Measurements from ENCODE around the gene PRR35. TPM values are rescaled to one million over a fixed set of nuclear protein-coding genes. Genes with fewer than 3 reads are reported as not detected.
A peak's percentile ranks its signal among the peaks of the same experiment; 100 is the strongest.

PRR35 gene
- total RNA-seq, 1 experiment from 2014 or later: not detected

DNA sequence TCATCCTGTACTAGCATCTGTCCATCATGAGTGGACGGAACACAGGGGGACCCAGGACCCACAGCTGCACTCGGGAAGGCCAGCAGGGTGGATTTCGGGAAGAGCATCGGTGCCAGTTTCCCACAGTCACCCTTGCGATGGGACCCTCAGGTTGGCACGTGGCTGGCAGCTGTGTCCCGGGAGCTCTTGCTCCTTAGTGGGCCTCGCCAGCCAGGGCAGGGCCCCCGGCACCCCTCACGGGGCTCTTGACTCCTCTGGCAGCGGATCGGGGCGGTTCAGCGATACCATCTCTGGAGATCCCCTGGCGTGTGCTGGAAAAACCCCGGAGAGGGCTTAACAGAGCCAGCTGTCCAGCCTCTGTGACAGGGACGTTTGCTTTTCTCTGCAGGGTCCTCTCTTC lies 23.4 kb upstream of the PRR35 start:
- Histone ChIP-seq H3K9ac (ENCODE audit: low read length) (no peak overlapping the region), H2AFZ (ENCODE audit: low read length) (no peak overlapping the region), H3K4me2 (ENCODE audit: low read length) (no peak overlapping the region), H3K79me2 (ENCODE audit: low read length) (peaks cover 98% of the 10 kb centered on the region), H4K20me1 (ENCODE audit: low read length) (peaks cover 9% of the 10 kb centered on the region; the same call in 1 of the 2 replicates), H3K27ac (ENCODE audit: low read length) (no peak overlapping the region), H3K4me1 (ENCODE audit: insufficient read depth, low read length) (peaks cover 25% of the 10 kb centered on the region), H3K9me2 (replicated peaks; ENCODE audit: low read length) (no peaks in the 10 kb centered on the region), H3K36me3 (ENCODE audit: low read depth, low read length) (no peaks in the 10 kb centered on the region; the same call in 1 of the 2 replicates), H3F3A (ENCODE audit: low read length, unreplicated experiment) (no peaks in the 10 kb centered on the region), H3K27me3 (ENCODE audit: low read length) (no peaks in the 10 kb centered on the region), H3K4me3 (ENCODE audit: low read length) (no peak overlapping the region), H3K9me3 (ENCODE audit: low read length) (no peaks in the 10 kb centered on the region)
- ChIA-PET CTCF (no interaction called here), POLR2A (ENCODE audit: unreplicated experiment) (no interaction called here)
- TF ChIP-seq EZH2 (IDR thresholded peaks at IDR 0.05; ENCODE audit: low read length, unreplicated experiment): no peak
- no peak for DNase-seq
- no TSS peak for BruUV-seq (replicated peaks)
- intact Hi-C loops (cut with micrococcal nuclease): no loop called here
- ATAC-seq: no peak

DNA sequence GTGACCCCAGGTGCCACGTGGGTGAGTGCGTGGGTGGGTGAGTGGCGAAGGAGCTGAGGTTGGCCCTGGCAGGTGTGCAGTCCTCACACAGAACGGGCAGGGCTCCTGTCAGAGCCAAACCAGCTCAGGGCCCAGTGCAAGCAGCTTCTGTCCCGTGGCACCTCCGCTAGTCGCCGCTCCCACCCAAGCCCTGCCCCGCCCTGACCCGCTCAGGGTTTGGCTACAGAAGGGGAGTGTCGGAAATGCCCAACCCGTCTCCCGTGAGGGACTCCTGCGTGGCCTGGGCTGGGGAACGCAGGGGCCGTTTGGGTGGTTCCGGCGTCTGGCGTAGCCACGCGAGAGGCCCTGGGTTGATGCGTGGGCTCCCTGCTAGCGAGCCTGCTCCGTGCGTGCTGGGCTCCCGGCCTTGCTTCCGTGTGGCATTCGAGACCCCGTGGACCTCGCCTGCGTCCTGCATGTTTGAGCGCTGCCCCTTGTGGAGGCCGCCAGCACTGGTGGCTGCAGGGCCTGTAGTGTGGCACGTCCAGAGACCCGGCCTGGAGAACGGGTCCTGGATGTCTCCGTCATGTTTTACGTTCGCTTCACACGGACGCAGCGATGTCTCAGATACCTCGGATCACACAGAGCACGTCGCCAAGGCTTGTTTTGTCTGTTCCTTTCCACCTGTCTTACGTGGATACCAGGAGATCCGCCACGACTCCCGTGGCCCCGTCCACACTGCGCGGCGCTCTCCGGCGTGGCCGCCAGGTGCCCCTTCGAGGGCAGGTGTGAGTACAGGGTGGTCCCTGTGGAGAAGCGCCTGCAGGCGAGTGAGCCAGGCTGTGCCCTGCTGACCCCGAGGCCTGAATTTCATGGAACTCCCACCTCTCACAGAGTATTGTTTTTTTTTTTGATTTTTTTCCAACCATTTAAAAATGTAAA lies 22.5 kb upstream of the PRR35 start:
- no peak for ATAC-seq
- no peak overlapping the region for H3K9ac ChIP-seq (ENCODE audit: low read length)
- BruUV-seq (replicated peaks): no TSS peak

DNA sequence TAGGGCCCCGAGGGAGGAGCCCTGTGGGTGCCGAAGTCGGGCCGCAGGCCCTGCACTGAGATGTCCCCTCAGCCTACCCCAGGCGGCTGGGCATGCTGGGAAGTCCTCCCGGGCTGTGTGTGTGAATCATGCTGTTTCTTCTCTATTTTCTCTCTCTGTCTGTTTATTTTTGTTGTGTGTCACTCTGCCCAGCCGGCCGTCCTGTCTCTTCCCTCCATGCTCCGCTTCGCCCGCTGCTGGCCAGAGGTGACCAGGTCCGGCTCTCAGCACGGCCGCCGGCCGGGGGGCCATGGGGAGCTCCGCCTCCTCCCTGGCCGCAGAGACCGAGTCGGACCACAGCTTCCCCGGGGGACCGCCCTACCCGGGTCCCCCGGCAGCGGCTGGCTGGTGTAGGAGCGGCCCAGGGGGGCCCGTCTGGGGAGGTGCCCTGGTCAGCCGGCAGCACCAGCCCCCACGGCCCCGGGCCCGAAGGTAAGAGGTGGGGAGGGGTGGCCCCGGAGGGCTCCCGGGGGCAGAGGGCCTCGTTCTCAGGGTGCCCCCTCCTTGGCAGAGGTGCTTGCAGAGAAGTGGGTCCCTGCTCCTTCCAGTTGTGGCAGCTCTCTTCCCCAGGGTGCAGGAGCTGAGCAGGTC lies 20.2 kb upstream of the PRR35 start:
- Histone ChIP-seq H3K4me3 (ENCODE audit: low read length) (no peak overlapping the region), H3F3A (ENCODE audit: low read length, unreplicated experiment) (no peaks in the 10 kb centered on the region), H2AFZ (ENCODE audit: low read length) (no peak overlapping the region), H3K9me2 (replicated peaks; ENCODE audit: low read length) (no peaks in the 10 kb centered on the region), H3K9ac (ENCODE audit: low read length) (no peak overlapping the region), H3K4me2 (ENCODE audit: low read length) (no peak overlapping the region), H3K27me3 (ENCODE audit: low read length) (no peaks in the 10 kb centered on the region), H3K9me3 (ENCODE audit: low read length) (no peaks in the 10 kb centered on the region), H3K27ac (ENCODE audit: low read length) (no peak overlapping the region), H4K20me1 (ENCODE audit: low read length) (0 out of 2 replicates have a peak, but pooled peaks cover 1% of the 10 kb centered on the region), H3K79me2 (ENCODE audit: low read length) (peaks cover 89% of the 10 kb centered on the region), H3K36me3 (ENCODE audit: low read depth, low read length) (no peaks in the 10 kb centered on the region; the same call in 1 of the 2 replicates), H3K4me1 (ENCODE audit: insufficient read depth, low read length) (peaks cover 12% of the 10 kb centered on the region)
- DNase-seq (no peak), ATAC-seq (no peak)
- intact Hi-C loops (cut with micrococcal nuclease): no loop called here
- TF ChIP-seq EZH2 (IDR thresholded peaks at IDR 0.05; ENCODE audit: low read length, unreplicated experiment): no peak
- no peak for TF ChIP-seq EZH2phosphoT487 (IDR thresholded peaks at IDR 0.05; ENCODE audit: borderline replicate concordance, low read length)
- TF ChIP-seq, protein P1, sequence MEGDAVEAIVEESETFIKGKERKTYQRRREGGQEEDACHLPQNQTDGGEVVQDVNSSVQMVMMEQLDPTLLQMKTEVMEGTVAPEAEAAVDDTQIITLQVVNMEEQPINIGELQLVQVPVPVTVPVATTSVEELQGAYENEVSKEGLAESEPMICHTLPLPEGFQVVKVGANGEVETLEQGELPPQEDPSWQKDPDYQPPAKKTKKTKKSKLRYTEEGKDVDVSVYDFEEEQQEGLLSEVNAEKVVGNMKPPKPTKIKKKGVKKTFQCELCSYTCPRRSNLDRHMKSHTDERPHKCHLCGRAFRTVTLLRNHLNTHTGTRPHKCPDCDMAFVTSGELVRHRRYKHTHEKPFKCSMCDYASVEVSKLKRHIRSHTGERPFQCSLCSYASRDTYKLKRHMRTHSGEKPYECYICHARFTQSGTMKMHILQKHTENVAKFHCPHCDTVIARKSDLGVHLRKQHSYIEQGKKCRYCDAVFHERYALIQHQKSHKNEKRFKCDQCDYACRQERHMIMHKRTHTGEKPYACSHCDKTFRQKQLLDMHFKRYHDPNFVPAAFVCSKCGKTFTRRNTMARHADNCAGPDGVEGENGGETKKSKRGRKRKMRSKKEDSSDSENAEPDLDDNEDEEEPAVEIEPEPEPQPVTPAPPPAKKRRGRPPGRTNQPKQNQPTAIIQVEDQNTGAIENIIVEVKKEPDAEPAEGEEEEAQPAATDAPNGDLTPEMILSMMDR (conservative IDR thresholded peaks at IDR 0.05; ENCODE audit: low read depth, low read length): no peak
- CTCF ChIA-PET: no interaction called here
- POLR2A ChIA-PET (ENCODE audit: unreplicated experiment): no interaction called here
- no TSS peak for BruUV-seq (replicated peaks)

More for the DNA sequence above, 22.5 kb upstream of the PRR35 start:
- no peaks in the 10 kb centered on the region for H3K9me3 ChIP-seq (ENCODE audit: low read length)
- H3F3A ChIP-seq (ENCODE audit: low read length, unreplicated experiment): no peaks in the 10 kb centered on the region
- no peak overlapping the region for H3K4me3 ChIP-seq (ENCODE audit: low read length)
- peaks cover 9% of the 10 kb centered on the region; the same call in 1 of the 2 replicates for H4K20me1 ChIP-seq (ENCODE audit: low read length)
- no peaks in the 10 kb centered on the region for H3K27me3 ChIP-seq (ENCODE audit: low read length)
- H3K4me1 ChIP-seq (ENCODE audit: insufficient read depth, low read length): peaks cover 25% of the 10 kb centered on the region
- DNase-seq: no peak
- H3K79me2 ChIP-seq (ENCODE audit: low read length): peaks cover 98% of the 10 kb centered on the region
- H2AFZ ChIP-seq (ENCODE audit: low read length): no peak overlapping the region
- intact Hi-C loops (cut with micrococcal nuclease): no loop called here
- TF ChIP-seq, protein P1 (conservative IDR thresholded peaks at IDR 0.05; ENCODE audit: low read depth, low read length): 0 out of 2 replicates have a peak, but pooled peaks have one; percentile 29
- TF ChIP-seq EZH2phosphoT487 (IDR thresholded peaks at IDR 0.05; ENCODE audit: borderline replicate concordance, low read length) (no peak), EZH2 (IDR thresholded peaks at IDR 0.05; ENCODE audit: low read length, unreplicated experiment) (no peak)
- ChIA-PET CTCF (no interaction called here), POLR2A (ENCODE audit: unreplicated experiment) (no interaction called here)
- no peak overlapping the region for H3K4me2 ChIP-seq (ENCODE audit: low read length)
- no peaks in the 10 kb centered on the region for H3K9me2 ChIP-seq (replicated peaks; ENCODE audit: low read length)
- no peaks in the 10 kb centered on the region; the same call in 1 of the 2 replicates for H3K36me3 ChIP-seq (ENCODE audit: low read depth, low read length)
- H3K27ac ChIP-seq (ENCODE audit: low read length): no peak overlapping the region
